Measurements from ENCODE around the gene RAE1. TPM values are rescaled to one million over a fixed set of nuclear protein-coding genes. Genes with fewer than 3 reads are reported as not detected.

The RAE1 gene
- total RNA-seq, 1 experiment from 2014 or later, result 53.1 TPM

DNA sequence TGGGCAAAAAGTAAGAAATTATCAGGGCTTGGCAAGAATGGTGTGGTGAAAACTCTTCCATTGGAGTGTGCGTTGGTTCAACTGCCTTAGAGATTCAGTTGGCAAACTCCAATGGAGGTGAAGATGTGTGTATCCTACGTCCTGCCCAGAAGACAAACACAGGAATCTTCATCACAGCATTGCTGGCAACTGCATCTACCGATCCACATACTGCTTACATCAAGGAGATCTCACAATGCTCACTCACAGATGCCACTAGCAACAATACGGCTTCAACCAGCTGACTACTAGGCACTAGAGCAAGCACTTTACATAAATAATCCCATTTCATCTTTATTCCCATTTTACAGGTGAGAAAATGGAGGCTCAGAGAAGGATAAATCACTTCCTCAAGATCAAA is 31.5 kb upstream of the RAE1 start:
- Histone ChIP-seq H2BK5ac (ENCODE audit: insufficient read length, low read length) (no peak overlapping the region), H3K27ac (ENCODE audit: insufficient read length, low read depth, low read length) (no peak overlapping the region), H3K9ac (ENCODE audit: extremely low read depth, insufficient read length, low read length) (no peak overlapping the region), H3T11ph (ENCODE audit: low read length) (no peak overlapping the region), H3K23ac (ENCODE audit: insufficient read length, low read depth, low read length) (no peak overlapping the region), H3K79me1 (ENCODE audit: insufficient read depth, low read depth, low read length, poor library complexity, severe bottlenecking) (no peaks in the 10 kb centered on the region), H3K79me2 (ENCODE audit: insufficient read depth, low read length) (no peaks in the 10 kb centered on the region), H3K27me3 (ENCODE audit: insufficient read depth, low read length) (no peaks in the 10 kb centered on the region), H3K4me1 (ENCODE audit: insufficient read depth, low read length) (no peaks in the 10 kb centered on the region), H4K91ac (ENCODE audit: insufficient read length, low read depth, low read length) (no peak overlapping the region), H3K18ac (ENCODE audit: insufficient read length, low read depth, low read length) (no peak overlapping the region), H4K8ac (replicated peaks; ENCODE audit: insufficient read length, low read depth, low read length) (no peak overlapping the region), H3K4me2 (ENCODE audit: insufficient read depth, insufficient read length, low read length) (no peak overlapping the region), H3K14ac (ENCODE audit: insufficient read depth, low read length) (no peak overlapping the region), H3K9me3 (ENCODE audit: control insufficient read depth, low read depth, low read length) (no peaks in the 10 kb centered on the region), H3K4ac (ENCODE audit: low read depth, low read length) (no peak overlapping the region), H3K23me2 (ENCODE audit: insufficient read length, low read depth, low read length, poor library complexity, severe bottlenecking) (no peaks in the 10 kb centered on the region), H2AFZ (ENCODE audit: low read length) (no peak overlapping the region), H2BK15ac (ENCODE audit: low read depth, low read length) (no peak overlapping the region), H2BK120ac (ENCODE audit: low read depth, low read length, poor library complexity, severe bottlenecking) (no peak overlapping the region), H3K56ac (ENCODE audit: insufficient read length, low read depth, low read length) (no peak overlapping the region), H2AK5ac (ENCODE audit: insufficient read length, low read length) (no peak overlapping the region), H2BK20ac (ENCODE audit: low read depth, low read length, poor library complexity, severe bottlenecking) (no peak overlapping the region), H4K20me1 (ENCODE audit: control insufficient read depth, insufficient read depth, insufficient read length) (no peaks in the 10 kb centered on the region), H2BK12ac (ENCODE audit: insufficient read length, low read depth, low read length) (no peak overlapping the region), H4K5ac (ENCODE audit: insufficient read length, low read depth, low read length) (no peak overlapping the region)
- TF ChIP-seq, protein P1, sequence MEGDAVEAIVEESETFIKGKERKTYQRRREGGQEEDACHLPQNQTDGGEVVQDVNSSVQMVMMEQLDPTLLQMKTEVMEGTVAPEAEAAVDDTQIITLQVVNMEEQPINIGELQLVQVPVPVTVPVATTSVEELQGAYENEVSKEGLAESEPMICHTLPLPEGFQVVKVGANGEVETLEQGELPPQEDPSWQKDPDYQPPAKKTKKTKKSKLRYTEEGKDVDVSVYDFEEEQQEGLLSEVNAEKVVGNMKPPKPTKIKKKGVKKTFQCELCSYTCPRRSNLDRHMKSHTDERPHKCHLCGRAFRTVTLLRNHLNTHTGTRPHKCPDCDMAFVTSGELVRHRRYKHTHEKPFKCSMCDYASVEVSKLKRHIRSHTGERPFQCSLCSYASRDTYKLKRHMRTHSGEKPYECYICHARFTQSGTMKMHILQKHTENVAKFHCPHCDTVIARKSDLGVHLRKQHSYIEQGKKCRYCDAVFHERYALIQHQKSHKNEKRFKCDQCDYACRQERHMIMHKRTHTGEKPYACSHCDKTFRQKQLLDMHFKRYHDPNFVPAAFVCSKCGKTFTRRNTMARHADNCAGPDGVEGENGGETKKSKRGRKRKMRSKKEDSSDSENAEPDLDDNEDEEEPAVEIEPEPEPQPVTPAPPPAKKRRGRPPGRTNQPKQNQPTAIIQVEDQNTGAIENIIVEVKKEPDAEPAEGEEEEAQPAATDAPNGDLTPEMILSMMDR (conservative IDR thresholded peaks at IDR 0.05), result no peak
- Mint-ChIP-seq H3K4me3 (no peak overlapping the region), H3K36me3 (ENCODE audit: insufficient read depth in 1 of 3, low read depth in 3 of 3) (no peaks in the 10 kb centered on the region), H3K9me3 (no peaks in the 10 kb centered on the region), H3K27me3 (ENCODE audit: low read depth) (peaks cover 16% of the 10 kb centered on the region), H3K27ac (no peak overlapping the region), H3K4me1 (peaks cover 20 to 25% of the 10 kb centered on the region in 2 experiments)
- no CpG with 5 or more reads among the region's 4 CpGs for WGBS (ENCODE audit: extremely low coverage, insufficient read length, low lambda C conversion rate)
- no peak for DNase-seq
